Upper lobe of left lung (tissue), 6 donors: Measurements from ENCODE around the gene NHLRC1. TPM values are rescaled to one million over a fixed set of nuclear protein-coding genes. Genes with fewer than 3 reads are reported as not detected.

Experiments
- ATAC-seq, 2 donors: fragments of 200-7000 bp; cut with Tn5 transposase; one replicate each; pipeline ENCODE4 v1.9.1; 2022; ENCODE audit warnings: mild to moderate bottlenecking in 2 of 2, moderate library complexity in 2 of 2; ENCODE audit not compliant: low FRiP score in 2 of 2
- DNase-seq, 2 donors: peaks; one replicate each; pipeline ENCODE4 v3.0.0-alpha.2; 2019 to 2020
- H3K27ac ChIP-seq, 4 donors: fragments of 200-600 bp; sonication (generic); one replicate each; pipeline ENCODE4 v1.5.1; 2016 to 2019
- H3K27me3 ChIP-seq, 4 donors: fragments of 200-600 bp; sonication (generic); one replicate each; pipeline ENCODE4 v1.5.1; 2017 to 2019
- H3K36me3 ChIP-seq, 4 donors: fragments of 200-600 bp; sonication (generic); one replicate each; pipeline ENCODE4 v1.5.1; 2016 to 2019
- H3K4me1 ChIP-seq, 4 donors: fragments of 200-600 bp; sonication (generic); one replicate each; pipeline ENCODE4 v1.5.1; 2018 to 2019
- H3K4me3 ChIP-seq, 4 donors: fragments of 200-600 bp; sonication (generic); one replicate each; pipeline ENCODE4 v1.5.1; 2017 to 2019; ENCODE audit warnings: mild to moderate bottlenecking in 2 of 4, moderate library complexity in 1 of 4
- H3K9me3 ChIP-seq, 4 donors: fragments of 200-600 bp; sonication (generic); one replicate each; pipeline ENCODE4 v1.5.1; 2018 to 2019
- CTCF ChIP-seq, 6 experiments: fragments of 450-650 bp in 4 of 6; fragments of 200-600 bp in 2 of 6; sonication (generic) in 2 of 6; IDR thresholded peaks; one replicate each; pipeline ENCODE4 v1.5.1; 2016 to 2019; ENCODE audit warnings: antibody characterized with exemption in 6 of 6
- EP300 ChIP-seq, 4 donors: sonication (generic); formaldehyde crosslinking; IDR thresholded peaks; one replicate each; pipeline ENCODE4 v1.5.1; 2017; ENCODE audit warnings: antibody characterized with exemption in 4 of 4, control low read depth in 2 of 4
- POLR2A ChIP-seq, 4 donors: fragments of 450-650 bp; IDR thresholded peaks; one replicate each; pipeline ENCODE4 v1.5.1; 2016 to 2017; ENCODE audit warnings: antibody characterized with exemption in 4 of 4, mild to moderate bottlenecking in 2 of 4
- POLR2AphosphoS5 ChIP-seq, 2 donors: sonication (generic); formaldehyde crosslinking; IDR thresholded peaks; one replicate each; pipeline ENCODE4 v1.5.1; 2017; ENCODE audit warnings: antibody characterized with exemption in 2 of 2
- WGBS, 2 donors: methylation state at CpG; one replicate each; pipeline ENCODE4 v1.1.5; 2017 to 2018; 5-methylcytosine and 5-hydroxymethylcytosine counted together
- total RNA-seq, 6 donors: library from RNA; depleted of rRNA in 4 of 6; stranded (reverse); fragments of >200 nt in 4 of 6; gene quantifications; one replicate each; pipeline versions ENCODE4 v1.1.0 to v1.2.1, GENCODE V29; 2016 to 2021
- donor health status: DM: no; HTN: no; CAD: no; lungs with moderate emphysema.
- donor health status: DM: no; HTN: yes; CAD: no; lungs with severe emphysema.

Gene NHLRC1
- total RNA-seq, 6 donors from 2014 or later, result 1.9 to 4.1 (median 3.0) TPM; not detected in 2

GRCh38 chr6:18081025-18081668 lies 41.3 kb downstream of the NHLRC1 start:
- Histone ChIP-seq H3K4me3 (no peak overlapping the region), H3K36me3 (no peaks in the 10 kb centered on the region), H3K9me3 (no peaks in the 10 kb centered on the region), H3K4me1 (no peaks in the 10 kb centered on the region), H3K27ac (no peak overlapping the region), H3K27me3 (no peaks in the 10 kb centered on the region)
- TF ChIP-seq POLR2A (IDR thresholded peaks at IDR 0.05) (no peak), EP300 (IDR thresholded peaks at IDR 0.05) (no peak), POLR2AphosphoS5 (IDR thresholded peaks at IDR 0.05) (no peak), CTCF (IDR thresholded peaks at IDR 0.05) (no peak)
- ATAC-seq, result no peak
- whole genome bisulfite sequencing, 2 donors, result 83 to 84% methylated on average over 11 of the region's 11 CpGs
- DNase-seq, result no peak

DNA sequence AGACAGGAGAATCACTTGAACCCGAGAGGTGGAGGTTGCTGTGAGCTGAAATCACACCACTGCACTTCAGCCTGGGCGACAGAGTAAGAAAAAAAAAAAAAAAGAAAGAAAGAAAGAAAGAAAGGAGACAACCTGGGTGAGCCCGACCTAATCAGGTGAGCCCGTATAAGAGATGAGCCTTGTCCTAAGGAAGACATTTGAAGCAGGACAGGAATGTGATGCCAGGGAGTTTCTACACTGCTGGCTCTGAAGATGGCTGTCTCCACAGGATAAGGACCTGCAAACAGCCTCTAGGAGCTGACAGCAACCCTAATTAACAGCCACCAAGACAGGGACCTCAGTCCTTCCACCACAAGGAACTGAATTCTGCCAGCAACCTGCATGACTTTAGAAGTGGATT lies 41.9 kb downstream of the NHLRC1 start:
- H3K27me3 ChIP-seq, result no peaks in the 10 kb centered on the region
- H3K4me3 ChIP-seq, result no peak overlapping the region
- 78 to 82% methylated on average over 4 of the region's 4 CpGs for WGBS, 2 donors
- no peaks in the 10 kb centered on the region for H3K36me3 ChIP-seq
- no peak overlapping the region for H3K27ac ChIP-seq
- peaks cover 0 to under 1% (median 0%) of the 10 kb centered on the region in 4 donors for H3K9me3 ChIP-seq
- TF ChIP-seq EP300 (IDR thresholded peaks at IDR 0.05) (no peak), CTCF (IDR thresholded peaks at IDR 0.05) (no peak), POLR2A (IDR thresholded peaks at IDR 0.05) (no peak), POLR2AphosphoS5 (IDR thresholded peaks at IDR 0.05) (no peak)
- H3K4me1 ChIP-seq, result no peaks in the 10 kb centered on the region
- ATAC-seq (no peak), DNase-seq (no peak)

GRCh38 chr6:18078866-18079265 lies 43.6 kb downstream of the NHLRC1 start:
- H3K9me3 ChIP-seq, result peaks cover 0 to 7% (median 0%) of the 10 kb centered on the region in 4 donors
- H3K4me1 ChIP-seq, result no peaks in the 10 kb centered on the region
- H3K36me3 ChIP-seq, result no peaks in the 10 kb centered on the region
- no peaks in the 10 kb centered on the region for H3K27me3 ChIP-seq
- ATAC-seq, result no peak
- H3K4me3 ChIP-seq, result no peak overlapping the region
- no peak for DNase-seq
- no peak overlapping the region for H3K27ac ChIP-seq
- TF ChIP-seq EP300 (IDR thresholded peaks at IDR 0.05) (no peak), POLR2AphosphoS5 (IDR thresholded peaks at IDR 0.05) (no peak), POLR2A (IDR thresholded peaks at IDR 0.05) (no peak), CTCF (IDR thresholded peaks at IDR 0.05) (no peak)
- 69 to 82% methylated on average over 3 of the region's 3 CpGs for WGBS, 2 donors

- 91 to 95% methylated on average over 4 of the region's 4 CpGs for WGBS, 2 donors
- H3K4me1 ChIP-seq, result no peaks in the 10 kb centered on the region
- no peak overlapping the region for H3K4me3 ChIP-seq
- TF ChIP-seq EP300 (IDR thresholded peaks at IDR 0.05), result no peak
- TF ChIP-seq POLR2AphosphoS5 (IDR thresholded peaks at IDR 0.05), result no peak
- no peak for TF ChIP-seq CTCF (IDR thresholded peaks at IDR 0.05)
- TF ChIP-seq POLR2A (IDR thresholded peaks at IDR 0.05), result no peak
- ATAC-seq (no peak), DNase-seq (no peak)
- no peak overlapping the region for H3K27ac ChIP-seq
- H3K27me3 ChIP-seq, result no peaks in the 10 kb centered on the region
- H3K36me3 ChIP-seq, result no peaks in the 10 kb centered on the region
- peaks cover 0 to 7% (median 0%) of the 10 kb centered on the region in 4 donors for H3K9me3 ChIP-seq
Observed at GRCh38 chr6:18076231-18076630, 46.2 kb downstream of the NHLRC1 start.

DNA sequence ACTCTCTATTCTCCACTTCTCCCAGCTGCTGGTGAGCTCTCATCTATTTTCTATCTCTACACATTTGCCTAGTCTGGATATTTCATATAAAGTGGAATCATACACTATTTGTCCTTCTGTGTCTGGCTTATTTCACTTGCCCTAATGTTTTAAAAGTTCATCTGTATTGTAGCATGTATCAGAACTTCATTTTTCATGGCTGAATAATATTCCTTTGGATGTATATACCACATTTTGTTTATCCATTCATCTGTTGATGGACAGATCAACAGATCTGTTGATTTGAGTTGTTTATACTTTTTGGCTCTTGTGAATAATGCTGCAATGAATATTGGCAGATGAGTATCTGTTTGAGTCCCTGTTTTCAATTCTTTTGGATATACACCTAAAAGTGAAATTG lies 49.6 kb downstream of the NHLRC1 start:
- peaks cover 0 to 7% (median 0%) of the 10 kb centered on the region in 4 donors for H3K9me3 ChIP-seq

More for the DNA sequence above, 49.6 kb downstream of the NHLRC1 start:
- H3K27ac ChIP-seq, result no peak overlapping the region
- no peak overlapping the region for H3K4me3 ChIP-seq
- ATAC-seq (no peak), DNase-seq (no peak)
- H3K36me3 ChIP-seq, result no peaks in the 10 kb centered on the region
- H3K4me1 ChIP-seq, result no peaks in the 10 kb centered on the region
- no peaks in the 10 kb centered on the region for H3K27me3 ChIP-seq
- TF ChIP-seq POLR2A (IDR thresholded peaks at IDR 0.05), result no peak
- no peak for TF ChIP-seq EP300 (IDR thresholded peaks at IDR 0.05)
- TF ChIP-seq POLR2AphosphoS5 (IDR thresholded peaks at IDR 0.05), result no peak
- no peak for TF ChIP-seq CTCF (IDR thresholded peaks at IDR 0.05)
